ENCODE data around the gene ZCCHC14.

The ZCCHC14 gene

DNA sequence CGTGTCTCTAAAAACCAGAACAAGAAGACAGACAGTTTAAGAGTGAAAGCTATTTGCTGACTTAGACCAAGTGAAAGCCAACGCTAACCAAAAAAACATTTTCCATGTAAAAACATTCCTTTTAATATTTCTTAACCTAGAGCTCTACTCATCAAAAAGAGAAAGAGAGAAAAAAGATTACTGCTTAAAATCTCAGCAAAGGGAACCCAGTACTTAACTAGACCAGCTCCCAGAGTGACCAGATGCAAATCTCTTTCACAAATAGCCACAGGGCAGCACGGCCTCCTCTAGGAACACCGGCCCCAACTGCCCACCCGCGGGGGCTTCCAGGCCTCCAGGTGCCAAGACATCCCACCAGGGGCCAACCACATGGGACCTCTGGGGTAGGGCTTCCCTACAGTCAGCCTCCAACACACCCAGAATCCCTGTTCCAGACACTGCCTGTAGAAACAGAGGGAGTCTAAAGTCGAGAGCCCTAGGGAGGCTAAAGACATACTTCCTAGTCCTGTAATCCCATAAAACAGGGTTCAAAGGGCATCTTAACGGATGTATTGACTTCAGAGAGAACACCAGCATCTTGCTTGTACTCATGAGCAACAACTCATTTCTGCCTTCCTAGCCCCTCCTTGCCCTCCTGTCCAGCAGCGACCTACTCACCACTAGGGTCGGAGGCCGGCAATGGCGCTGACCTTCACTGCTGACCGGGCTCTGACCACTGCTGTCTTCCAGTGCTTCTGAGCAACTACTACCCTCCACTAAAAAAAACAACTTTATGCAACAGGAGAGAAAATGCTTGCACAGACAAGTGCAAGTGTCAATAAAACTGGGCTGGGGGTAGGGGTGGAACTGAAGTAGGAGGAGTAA, 21.3 kb downstream of the ZCCHC14 start:
- Histone ChIP-seq H2BK5ac (ENCODE audit: low read length) (no peak overlapping the region), H3K4me2 (ENCODE audit: insufficient read depth, low read length, poor library complexity, severe bottlenecking) (no peak overlapping the region), H3K18ac (ENCODE audit: low read length) (no peak overlapping the region), H3K4me3 (ENCODE audit: low read length in 2 of 2) (no peak overlapping the region), H3K14ac (ENCODE audit: low read length) (no peak overlapping the region), H3K9ac (ENCODE audit: low read depth, low read length, poor library complexity) (peak overlapping the region; percentile 63), H3K4ac (ENCODE audit: low read length) (no peak overlapping the region), H3K27ac (replicated peaks; ENCODE audit: low read length) (no peak overlapping the region), H3K23ac (ENCODE audit: low read depth, low read length, poor library complexity) (no peak overlapping the region), H4K8ac (ENCODE audit: low read depth, low read length) (no peak overlapping the region), H4K91ac (ENCODE audit: low read depth, low read length, poor library complexity) (no peak overlapping the region), H3K79me1 (ENCODE audit: low read depth, low read length) (peaks cover 6% of the 10 kb centered on the region), H2BK15ac (ENCODE audit: low read length) (no peak overlapping the region), H2AFZ (ENCODE audit: low read length) (no peak overlapping the region), H2BK12ac (ENCODE audit: low read length) (no peak overlapping the region), H3K4me1 (ENCODE audit: control insufficient read depth in 2 of 2, insufficient read depth in 1 of 2, low read depth in 1 of 2, low read length in 2 of 2) (peaks cover 9 to 10% of the 10 kb centered on the region in 2 donors), H2AK5ac (ENCODE audit: low read depth, low read length) (no peak overlapping the region), H3K36me3 (replicated peaks in 1 of 2; ENCODE audit: control insufficient read depth in 2 of 2, insufficient read depth in 2 of 2, low read length in 2 of 2) (peaks cover 0 to 13% of the 10 kb centered on the region in 2 donors), H2BK120ac (ENCODE audit: low read depth, low read length) (no peak overlapping the region), H3K27me3 (ENCODE audit: control insufficient read depth in 3 of 3, insufficient read depth in 3 of 3, low read depth in 1 of 3, low read length in 3 of 3) (no peaks in the 10 kb centered on the region), H3K9me3 (replicated peaks in 1 of 2; ENCODE audit: control insufficient read depth in 2 of 2, insufficient read depth in 1 of 2, low read depth in 1 of 2, low read length in 2 of 2) (no peaks in the 10 kb centered on the region)
- WGBS, 2 donors (ENCODE audit: extremely low coverage in 2 of 2, insufficient read length in 2 of 2, insufficient replicate concordance in 1 of 2), result no CpG with 5 or more reads among the region's 13 CpGs
- no peak for DNase-seq (ENCODE audit: low spot score)

DNA sequence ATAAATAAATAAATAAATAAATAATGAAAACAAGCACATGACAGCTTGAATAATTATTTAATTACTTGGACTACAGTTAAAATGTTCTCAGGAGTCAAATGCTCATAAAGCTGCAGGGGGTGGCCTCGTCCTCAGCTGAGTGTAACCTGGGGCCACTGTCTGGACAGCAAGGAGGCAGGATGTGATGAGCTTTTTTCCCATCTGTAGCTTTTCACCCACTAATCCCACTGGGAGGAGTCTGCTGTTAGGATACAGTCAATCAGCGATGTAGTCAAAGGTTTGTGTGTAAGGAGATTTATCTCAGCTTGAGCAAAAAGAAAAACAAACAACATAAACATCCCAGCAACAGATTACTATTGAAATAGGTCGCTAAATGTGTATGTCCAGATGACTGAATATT, 22.5 kb downstream of the ZCCHC14 start:
- H2BK120ac ChIP-seq (ENCODE audit: low read depth, low read length), result no peak overlapping the region
- H3K9me3 ChIP-seq (replicated peaks in 1 of 2; ENCODE audit: control insufficient read depth in 2 of 2, insufficient read depth in 1 of 2, low read depth in 1 of 2, low read length in 2 of 2), result no peaks in the 10 kb centered on the region
- H3K18ac ChIP-seq (ENCODE audit: low read length), result no peak overlapping the region
- no peak overlapping the region for H4K91ac ChIP-seq (ENCODE audit: low read depth, low read length, poor library complexity)
- no peak overlapping the region for H3K23ac ChIP-seq (ENCODE audit: low read depth, low read length, poor library complexity)
- no peak overlapping the region for H3K14ac ChIP-seq (ENCODE audit: low read length)
- peaks cover 6% of the 10 kb centered on the region for H3K79me1 ChIP-seq (ENCODE audit: low read depth, low read length)
- H3K27ac ChIP-seq (replicated peaks; ENCODE audit: low read length), result no peak overlapping the region
- H3K9ac ChIP-seq (ENCODE audit: low read depth, low read length, poor library complexity), result no peak overlapping the region
- no peak overlapping the region for H3K4me2 ChIP-seq (ENCODE audit: insufficient read depth, low read length, poor library complexity, severe bottlenecking)
- WGBS, 2 donors (ENCODE audit: extremely low coverage in 2 of 2, insufficient read length in 2 of 2, insufficient replicate concordance in 1 of 2), result no CpG with 5 or more reads among the region's 3 CpGs
- no peak overlapping the region for H2AK5ac ChIP-seq (ENCODE audit: low read depth, low read length)
- no peak overlapping the region for H2BK15ac ChIP-seq (ENCODE audit: low read length)
- no peak overlapping the region for H2BK12ac ChIP-seq (ENCODE audit: low read length)
- H3K36me3 ChIP-seq (replicated peaks in 1 of 2; ENCODE audit: control insufficient read depth in 2 of 2, insufficient read depth in 2 of 2, low read length in 2 of 2), result peaks cover 0 to 13% of the 10 kb centered on the region in 2 donors
- H3K4ac ChIP-seq (ENCODE audit: low read length), result no peak overlapping the region
- H3K4me1 ChIP-seq (ENCODE audit: control insufficient read depth in 2 of 2, insufficient read depth in 1 of 2, low read depth in 1 of 2, low read length in 2 of 2), result peaks cover 12 to 20% of the 10 kb centered on the region in 2 donors
- no peak overlapping the region for H4K8ac ChIP-seq (ENCODE audit: low read depth, low read length)
- no peak overlapping the region for H2BK5ac ChIP-seq (ENCODE audit: low read length)
- DNase-seq (ENCODE audit: low spot score), result no peak
- no peaks in the 10 kb centered on the region for H3K27me3 ChIP-seq (ENCODE audit: control insufficient read depth in 3 of 3, insufficient read depth in 3 of 3, low read depth in 1 of 3, low read length in 3 of 3)
- H2AFZ ChIP-seq (ENCODE audit: low read length), result no peak overlapping the region
- H3K4me3 ChIP-seq (ENCODE audit: low read length in 2 of 2), result no peak overlapping the region

DNA sequence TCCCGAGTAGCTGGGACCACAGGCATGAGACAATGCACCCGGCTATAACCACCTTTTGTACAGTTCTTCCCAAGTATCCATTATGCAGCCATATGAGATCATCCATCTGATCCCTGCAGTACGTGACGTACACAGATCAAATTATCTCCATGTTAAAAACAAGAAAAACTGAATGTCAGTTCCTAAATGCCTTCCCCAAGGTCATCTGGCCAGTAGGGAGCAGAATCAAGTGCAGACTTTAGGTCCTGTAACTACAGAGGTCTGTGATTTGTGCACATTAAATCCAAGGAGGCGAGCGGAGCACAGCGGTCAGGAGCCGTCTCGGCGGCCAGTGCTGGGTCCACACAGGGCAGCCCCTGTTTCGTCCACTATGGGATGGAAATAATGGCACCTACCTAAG, 23.7 kb downstream of the ZCCHC14 start:
- peaks cover 3% of the 10 kb centered on the region in 2 donors for H3K36me3 ChIP-seq (replicated peaks in 1 of 2; ENCODE audit: control insufficient read depth in 2 of 2, insufficient read depth in 2 of 2, low read length in 2 of 2)
- no CpG with 5 or more reads among the region's 11 CpGs for WGBS, 2 donors (ENCODE audit: extremely low coverage in 2 of 2, insufficient read length in 2 of 2, insufficient replicate concordance in 1 of 2)
- H3K79me1 ChIP-seq (ENCODE audit: low read depth, low read length), result peaks cover 6% of the 10 kb centered on the region
- H3K4ac ChIP-seq (ENCODE audit: low read length), result no peak overlapping the region
- no peak overlapping the region for H3K4me2 ChIP-seq (ENCODE audit: insufficient read depth, low read length, poor library complexity, severe bottlenecking)
- no peak overlapping the region for H2AK5ac ChIP-seq (ENCODE audit: low read depth, low read length)
- H3K4me1 ChIP-seq (ENCODE audit: control insufficient read depth in 2 of 2, insufficient read depth in 1 of 2, low read depth in 1 of 2, low read length in 2 of 2), result peaks cover 18 to 32% of the 10 kb centered on the region in 2 donors
- H2BK5ac ChIP-seq (ENCODE audit: low read length), result no peak overlapping the region
- no peak overlapping the region for H2BK12ac ChIP-seq (ENCODE audit: low read length)
- no peak overlapping the region for H2BK15ac ChIP-seq (ENCODE audit: low read length)
- H3K18ac ChIP-seq (ENCODE audit: low read length), result no peak overlapping the region
- no peak overlapping the region for H2AFZ ChIP-seq (ENCODE audit: low read length)
- no peak overlapping the region for H3K23ac ChIP-seq (ENCODE audit: low read depth, low read length, poor library complexity)
- no peak overlapping the region for H3K4me3 ChIP-seq (ENCODE audit: low read length in 2 of 2)
- no peak overlapping the region for H2BK120ac ChIP-seq (ENCODE audit: low read depth, low read length)
- H3K14ac ChIP-seq (ENCODE audit: low read length), result no peak overlapping the region
- H3K27ac ChIP-seq (replicated peaks; ENCODE audit: low read length), result no peak overlapping the region
- no peak for DNase-seq (ENCODE audit: low spot score)
- H3K9me3 ChIP-seq (replicated peaks in 1 of 2; ENCODE audit: control insufficient read depth in 2 of 2, insufficient read depth in 1 of 2, low read depth in 1 of 2, low read length in 2 of 2), result no peaks in the 10 kb centered on the region
- H3K27me3 ChIP-seq (ENCODE audit: control insufficient read depth in 3 of 3, insufficient read depth in 3 of 3, low read depth in 1 of 3, low read length in 3 of 3), result no peaks in the 10 kb centered on the region
- no peak overlapping the region for H4K8ac ChIP-seq (ENCODE audit: low read depth, low read length)
- no peak overlapping the region for H4K91ac ChIP-seq (ENCODE audit: low read depth, low read length, poor library complexity)
- no peak overlapping the region for H3K9ac ChIP-seq (ENCODE audit: low read depth, low read length, poor library complexity)

DNA sequence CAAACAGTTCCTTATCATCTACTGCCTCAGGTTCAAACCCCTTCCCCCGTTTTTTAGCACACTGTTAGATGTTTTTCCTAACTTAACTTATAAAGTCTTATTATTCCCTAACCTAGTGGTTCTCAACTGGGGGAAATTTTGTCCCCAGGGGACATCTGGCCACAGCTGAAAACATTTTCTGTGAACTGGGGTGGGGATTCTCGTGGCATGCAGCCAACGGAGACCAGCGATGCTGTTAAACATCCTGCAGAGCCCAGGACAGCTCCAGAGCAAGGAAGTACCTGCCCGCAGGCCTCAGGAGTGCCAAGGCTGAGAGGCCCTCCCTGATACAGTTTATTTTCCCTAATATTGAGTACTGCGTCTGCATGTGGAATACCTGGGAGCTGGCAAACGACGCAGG, 24.3 kb downstream of the ZCCHC14 start:
- Histone ChIP-seq H3K36me3 (replicated peaks in 1 of 2; ENCODE audit: control insufficient read depth in 2 of 2, insufficient read depth in 2 of 2, low read length in 2 of 2) (peaks cover 0 to 3% of the 10 kb centered on the region in 2 donors), H3K18ac (ENCODE audit: low read length) (no peak overlapping the region), H3K27ac (replicated peaks; ENCODE audit: low read length) (no peak overlapping the region), H2BK15ac (ENCODE audit: low read length) (no peak overlapping the region), H2BK5ac (ENCODE audit: low read length) (no peak overlapping the region), H4K8ac (ENCODE audit: low read depth, low read length) (no peak overlapping the region), H3K9me3 (replicated peaks in 1 of 2; ENCODE audit: control insufficient read depth in 2 of 2, insufficient read depth in 1 of 2, low read depth in 1 of 2, low read length in 2 of 2) (no peaks in the 10 kb centered on the region), H3K14ac (ENCODE audit: low read length) (no peak overlapping the region), H3K4me1 (ENCODE audit: control insufficient read depth in 2 of 2, insufficient read depth in 1 of 2, low read depth in 1 of 2, low read length in 2 of 2) (peaks cover 20 to 35% of the 10 kb centered on the region in 2 donors), H3K4me2 (ENCODE audit: insufficient read depth, low read length, poor library complexity, severe bottlenecking) (no peak overlapping the region), H3K4ac (ENCODE audit: low read length) (no peak overlapping the region), H2AFZ (ENCODE audit: low read length) (no peak overlapping the region), H2AK5ac (ENCODE audit: low read depth, low read length) (no peak overlapping the region), H2BK12ac (ENCODE audit: low read length) (no peak overlapping the region), H3K4me3 (ENCODE audit: low read length in 2 of 2) (no peak overlapping the region), H2BK120ac (ENCODE audit: low read depth, low read length) (no peak overlapping the region), H3K23ac (ENCODE audit: low read depth, low read length, poor library complexity) (no peak overlapping the region), H3K9ac (ENCODE audit: low read depth, low read length, poor library complexity) (no peak overlapping the region), H4K91ac (ENCODE audit: low read depth, low read length, poor library complexity) (no peak overlapping the region), H3K27me3 (ENCODE audit: control insufficient read depth in 3 of 3, insufficient read depth in 3 of 3, low read depth in 1 of 3, low read length in 3 of 3) (no peaks in the 10 kb centered on the region), H3K79me1 (ENCODE audit: low read depth, low read length) (peaks cover 8% of the 10 kb centered on the region)
- WGBS, 2 donors (ENCODE audit: extremely low coverage in 2 of 2, insufficient read length in 2 of 2, insufficient replicate concordance in 1 of 2), result no CpG with 5 or more reads among the region's 8 CpGs
- DNase-seq (ENCODE audit: low spot score), result no peak
